Retinal pigment epithelial cell (primary cell): Measurements from ENCODE around the gene TMEM219.

ENCODE experiments used
- DNase-seq: peaks from one replicate; pipeline ENCODE4 v3.0.0-alpha.2; 2010; ENCODE audit warnings: low read depth
- H3K4me3 ChIP-seq: 2 replicates; pipeline ENCODE4 v1.5.1; 2011; ENCODE audit warnings: mild to moderate bottlenecking, low read length, control low read depth, moderate library complexity
- TF ChIP-seq, protein P1 (sequence below): conservative IDR thresholded peaks from 2 replicates; pipeline ENCODE4 v1.5.1; 2011; ENCODE audit warnings: low read depth, low read length, control low read depth, inconsistent platforms

Gene TMEM219

DNA sequence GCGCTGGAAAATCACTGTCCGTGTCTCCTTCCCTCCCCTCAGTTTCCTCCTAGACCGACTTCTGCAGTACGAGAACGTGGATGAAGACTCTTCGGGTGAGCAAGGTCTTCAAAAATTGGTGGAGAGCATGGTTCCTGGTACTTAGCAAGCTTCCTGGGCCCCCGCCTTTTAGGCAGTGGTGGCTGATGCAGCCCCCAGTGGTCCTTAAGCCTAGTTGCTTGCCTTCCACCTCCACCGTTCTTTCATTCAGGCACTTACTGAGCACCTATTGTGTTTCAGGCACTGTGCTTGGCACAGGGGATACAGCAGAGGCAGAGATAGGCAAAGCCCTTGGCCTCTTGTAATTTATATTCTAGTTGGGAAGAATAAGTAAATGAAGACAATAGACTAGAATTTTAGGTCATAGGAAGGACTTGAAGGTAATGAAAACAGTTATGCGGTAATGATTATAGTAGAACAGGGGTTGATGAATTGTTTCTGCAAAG is 34.9 kb downstream of the TMEM219 start:
- TF ChIP-seq, protein P1, sequence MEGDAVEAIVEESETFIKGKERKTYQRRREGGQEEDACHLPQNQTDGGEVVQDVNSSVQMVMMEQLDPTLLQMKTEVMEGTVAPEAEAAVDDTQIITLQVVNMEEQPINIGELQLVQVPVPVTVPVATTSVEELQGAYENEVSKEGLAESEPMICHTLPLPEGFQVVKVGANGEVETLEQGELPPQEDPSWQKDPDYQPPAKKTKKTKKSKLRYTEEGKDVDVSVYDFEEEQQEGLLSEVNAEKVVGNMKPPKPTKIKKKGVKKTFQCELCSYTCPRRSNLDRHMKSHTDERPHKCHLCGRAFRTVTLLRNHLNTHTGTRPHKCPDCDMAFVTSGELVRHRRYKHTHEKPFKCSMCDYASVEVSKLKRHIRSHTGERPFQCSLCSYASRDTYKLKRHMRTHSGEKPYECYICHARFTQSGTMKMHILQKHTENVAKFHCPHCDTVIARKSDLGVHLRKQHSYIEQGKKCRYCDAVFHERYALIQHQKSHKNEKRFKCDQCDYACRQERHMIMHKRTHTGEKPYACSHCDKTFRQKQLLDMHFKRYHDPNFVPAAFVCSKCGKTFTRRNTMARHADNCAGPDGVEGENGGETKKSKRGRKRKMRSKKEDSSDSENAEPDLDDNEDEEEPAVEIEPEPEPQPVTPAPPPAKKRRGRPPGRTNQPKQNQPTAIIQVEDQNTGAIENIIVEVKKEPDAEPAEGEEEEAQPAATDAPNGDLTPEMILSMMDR = no peak
- no peak for DNase-seq
- peak overlapping the region; percentile 94 for H3K4me3 ChIP-seq

DNA sequence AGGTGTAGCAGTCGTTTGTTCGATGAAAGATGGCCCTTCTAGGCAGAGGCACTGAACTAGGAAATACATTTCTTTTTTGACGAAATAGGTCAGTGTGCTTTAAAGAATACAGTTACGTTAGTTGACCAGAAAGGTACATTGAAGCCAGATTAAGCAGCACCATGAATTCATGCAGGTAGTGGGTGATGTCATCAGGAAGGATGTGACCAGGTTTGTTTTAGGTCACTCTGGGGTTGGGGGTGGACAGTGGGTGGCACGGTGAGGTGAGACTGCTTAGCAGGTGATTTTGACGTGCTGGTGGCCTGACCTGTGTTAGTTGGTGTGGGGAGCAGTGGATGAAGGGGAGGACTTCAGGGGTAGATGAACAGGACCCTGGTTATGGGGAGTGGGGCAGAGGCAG is 37.7 kb downstream of the TMEM219 start:
- TF ChIP-seq, protein P1 = no peak
- no peak overlapping the region for H3K4me3 ChIP-seq
- no peak for DNase-seq

DNA sequence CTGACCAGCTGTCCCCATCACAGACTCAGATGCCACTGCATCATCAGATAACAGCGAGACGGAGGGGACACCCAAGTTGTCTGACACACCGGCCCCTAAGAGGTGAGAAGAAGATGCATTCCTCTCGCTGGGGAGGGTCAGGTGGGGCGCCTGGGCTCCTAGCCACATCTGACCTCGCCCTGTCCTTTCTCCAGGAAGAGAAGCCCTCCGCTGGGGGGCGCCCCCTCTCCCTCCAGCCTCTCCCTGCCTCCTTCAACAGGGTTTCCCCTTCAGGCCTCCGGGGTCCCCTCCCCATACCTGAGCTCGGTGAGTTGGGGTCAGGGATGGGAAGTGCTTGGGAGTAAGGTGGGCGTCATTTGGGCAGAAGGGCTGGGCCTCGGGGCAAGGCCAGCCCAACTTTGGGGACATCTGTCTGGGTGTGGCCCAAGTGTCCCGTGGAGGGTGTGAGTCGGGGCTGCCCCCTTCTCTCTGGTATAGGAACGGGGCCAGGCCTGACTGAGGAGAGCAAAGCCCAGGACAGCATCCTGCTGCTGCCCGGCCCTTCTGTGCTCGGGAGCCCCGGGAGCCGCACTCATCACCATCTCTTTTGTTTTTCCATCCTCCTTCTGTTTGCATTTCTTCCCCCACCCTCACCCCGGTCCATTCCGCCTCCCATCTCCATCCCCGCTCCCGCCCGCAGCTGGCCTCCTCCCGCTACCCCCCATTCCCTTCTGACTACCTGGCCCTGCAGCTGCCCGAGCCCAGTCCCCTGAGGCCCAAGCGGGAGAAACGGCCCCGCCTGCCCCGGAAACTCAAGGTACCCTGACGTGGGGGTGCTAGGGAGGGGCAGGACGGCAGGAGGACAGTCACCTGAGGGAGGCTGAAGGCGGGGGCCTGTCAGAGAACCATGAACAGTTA is 39.1 kb downstream of the TMEM219 start:
- no peak overlapping the region for H3K4me3 ChIP-seq
- DNase-seq = no peak
- TF ChIP-seq, protein P1 = peak; percentile 25

DNA sequence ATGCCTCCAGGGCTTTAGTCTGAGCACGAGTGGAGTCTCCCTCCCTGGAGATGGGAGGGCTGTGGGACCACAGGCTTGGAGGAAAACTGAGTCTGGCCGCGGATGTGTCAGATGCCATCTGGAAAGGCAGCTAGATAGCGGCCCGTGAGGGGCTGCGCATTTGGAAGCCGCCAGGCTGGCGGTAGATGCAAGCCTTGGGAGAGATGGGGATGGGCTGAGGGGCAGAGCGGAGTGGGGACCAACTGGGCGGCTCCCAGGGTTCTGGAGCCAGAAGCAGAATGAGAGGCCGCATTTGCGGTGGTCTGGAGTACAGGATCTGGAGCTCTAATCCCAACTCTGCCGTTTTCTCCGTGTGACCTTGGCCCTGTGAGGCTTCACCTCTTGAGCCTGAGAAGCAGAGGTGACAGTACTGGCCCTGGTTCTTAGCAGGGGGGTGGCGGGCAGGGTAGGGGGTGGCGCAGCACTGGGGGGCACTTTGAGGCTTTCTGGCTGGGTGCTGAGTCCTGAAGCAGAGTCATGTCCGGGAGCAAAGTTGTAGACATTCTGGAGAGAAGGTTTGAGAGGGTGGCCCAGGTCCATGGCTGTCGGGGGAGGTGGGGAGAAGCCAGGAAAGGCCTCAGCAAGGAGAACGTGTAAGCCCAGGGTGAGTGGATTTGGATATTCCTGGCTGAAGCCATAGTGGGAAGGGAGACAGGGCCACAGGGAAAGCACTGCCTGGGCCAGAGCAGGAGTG is 40.9 kb downstream of the TMEM219 start:
- TF ChIP-seq, protein P1 = no peak
- no peak for DNase-seq
- no peak overlapping the region for H3K4me3 ChIP-seq

DNA sequence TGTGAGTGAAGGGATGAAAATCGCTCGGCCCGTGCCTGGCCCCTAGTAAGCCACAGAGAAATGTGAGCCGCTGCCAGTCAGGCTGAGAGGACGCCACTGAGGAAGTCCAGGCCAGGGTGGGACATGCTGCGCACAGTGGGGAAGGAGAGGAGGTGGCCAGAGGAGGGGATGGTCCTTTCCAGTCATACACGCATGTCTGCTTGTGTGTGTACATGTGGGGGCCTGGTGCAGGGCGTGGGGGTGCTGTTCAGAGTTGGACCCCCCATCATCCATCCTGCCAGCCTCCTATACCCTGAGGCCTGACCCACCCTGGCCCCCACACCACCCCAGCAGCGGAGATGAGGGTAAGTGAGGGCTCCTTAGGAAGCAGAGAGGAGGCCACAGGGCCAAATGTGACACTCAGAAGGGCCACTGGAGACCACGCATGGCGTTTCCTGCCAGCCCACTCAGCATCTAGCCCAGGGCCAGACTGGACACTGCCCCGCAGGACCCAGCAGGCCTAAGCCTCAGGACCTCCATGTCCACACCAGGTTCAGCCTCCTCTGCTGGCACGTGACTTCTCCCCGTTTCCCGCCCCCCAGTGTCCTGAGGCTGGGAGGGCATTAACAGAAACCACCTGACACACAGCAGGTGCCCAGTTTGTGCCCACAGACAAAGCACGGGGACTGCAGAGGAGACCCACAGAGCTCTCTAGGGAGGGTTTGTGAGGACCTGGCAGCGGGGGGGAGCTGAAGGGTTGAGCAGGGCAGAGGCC is 42.0 kb downstream of the TMEM219 start:
- no peak for DNase-seq
- no peak overlapping the region for H3K4me3 ChIP-seq
- TF ChIP-seq, protein P1 = no peak

DNA sequence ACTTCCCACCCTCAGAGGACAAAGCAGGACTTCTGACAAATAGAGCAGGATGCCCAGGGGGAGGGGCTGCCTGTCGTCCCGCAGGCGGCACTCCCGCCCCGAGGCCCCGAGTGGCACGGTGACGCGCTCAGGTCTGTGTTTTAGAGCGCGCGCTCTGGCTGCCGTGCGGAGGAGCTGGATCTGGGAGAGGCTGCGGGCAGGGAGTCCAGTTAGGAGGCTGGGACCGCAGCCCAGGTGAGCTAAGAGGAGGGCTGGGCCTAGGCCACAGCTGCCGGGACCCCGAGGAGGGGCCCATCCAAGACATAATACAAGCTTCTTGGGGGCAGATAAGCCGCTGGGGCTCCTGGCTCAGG is 42.5 kb downstream of the TMEM219 start:
- TF ChIP-seq, protein P1 = no peak
- no peak overlapping the region for H3K4me3 ChIP-seq
- DNase-seq = no peak
